T-helper 2 cell treated with Interferon-gamma antibody and Interleukin-4, amounts not matched to agents 100 ng/mL and 5 ng/mL, for 36 hours (primary cell): ENCODE data around the gene CEP97. TPM values are rescaled to one million over a fixed set of nuclear protein-coding genes. Genes with fewer than 3 reads are reported as not detected.
"Not testable (repeated sequence)": the region's sequence is repeated elsewhere in the genome, so short reads cannot be mapped to it uniquely, and the experiment has no call there.

Source experiments
- intact Hi-C: fragments of 100-400 bp; cut with micrococcal nuclease; formaldehyde crosslinking; loops from one replicate; pipeline ENCODE4 v1.15.1; 2023
- total RNA-seq: library from RNA; stranded (reverse); gene quantifications from 2 replicates; pipeline ENCODE4 v1.2.3, GENCODE V29; 2022

The CEP97 gene, protein sequence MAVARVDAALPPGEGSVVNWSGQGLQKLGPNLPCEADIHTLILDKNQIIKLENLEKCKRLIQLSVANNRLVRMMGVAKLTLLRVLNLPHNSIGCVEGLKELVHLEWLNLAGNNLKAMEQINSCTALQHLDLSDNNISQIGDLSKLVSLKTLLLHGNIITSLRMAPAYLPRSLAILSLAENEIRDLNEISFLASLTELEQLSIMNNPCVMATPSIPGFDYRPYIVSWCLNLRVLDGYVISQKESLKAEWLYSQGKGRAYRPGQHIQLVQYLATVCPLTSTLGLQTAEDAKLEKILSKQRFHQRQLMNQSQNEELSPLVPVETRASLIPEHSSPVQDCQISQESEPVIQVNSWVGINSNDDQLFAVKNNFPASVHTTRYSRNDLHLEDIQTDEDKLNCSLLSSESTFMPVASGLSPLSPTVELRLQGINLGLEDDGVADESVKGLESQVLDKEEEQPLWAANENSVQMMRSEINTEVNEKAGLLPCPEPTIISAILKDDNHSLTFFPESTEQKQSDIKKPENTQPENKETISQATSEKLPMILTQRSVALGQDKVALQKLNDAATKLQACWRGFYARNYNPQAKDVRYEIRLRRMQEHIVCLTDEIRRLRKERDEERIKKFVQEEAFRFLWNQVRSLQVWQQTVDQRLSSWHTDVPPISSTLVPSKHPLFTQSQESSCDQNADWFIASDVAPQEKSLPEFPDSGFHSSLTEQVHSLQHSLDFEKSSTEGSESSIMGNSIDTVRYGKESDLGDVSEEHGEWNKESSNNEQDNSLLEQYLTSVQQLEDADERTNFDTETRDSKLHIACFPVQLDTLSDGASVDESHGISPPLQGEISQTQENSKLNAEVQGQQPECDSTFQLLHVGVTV
- 22.0 and 22.3 TPM in 2 replicates for total RNA-seq

- intact Hi-C loops = loop anchor here (1.0 to 2.0 kb wide), 7 partner anchors 38 to 162 kb away; partner anchors contain the start of genes NXPE3, PCNP, RPL24 and ZBTB11
Observed at GRCh38 chr3:101724329-101725193, at the start of gene CEP97. Gene CEP97, plus strand, starts transcription at chr3:101724614. Its CDS starts 63 bp downstream, at chr3:101724677.

GRCh38 chr3:101675709-101676215, 48.7 kb upstream of the CEP97 start:
- intact Hi-C loops = loop anchor here (1.0 to 10.0 kb wide), 8 partner anchors 31 to 1859 kb away; partner anchors contain the start of genes CMSS1, NXPE3 and SENP7

- intact Hi-C loops = loop anchor here (1.0 to 10.0 kb wide), 8 partner anchors 32 to 1859 kb away; partner anchors contain the start of genes CMSS1, NXPE3 and SENP7
Observed at GRCh38 chr3:101676216-101676764, 48.1 kb upstream of the CEP97 start.

- intact Hi-C loops = loop anchor here (1.0 to 10.0 kb wide), 13 partner anchors 9 to 1860 kb away; partner anchors contain the start of genes CEP97, CMSS1, LNP1 and NXPE3
Observed at GRCh38 chr3:101676765-101677435, 47.5 kb upstream of the CEP97 start, which contains the start of gene ZBTB11. Gene ZBTB11, minus strand, starts transcription at chr3:101677132. Its CDS starts 218 bp downstream, at chr3:101676914.

- intact Hi-C loops = loop anchor here (1.0 to 10.0 kb wide), 11 partner anchors 9 to 1861 kb away; partner anchors contain the start of genes CEP97, CMSS1, LNP1 and PCNP
Observed at GRCh38 chr3:101677436-101678286, 46.8 kb upstream of the CEP97 start.

GRCh38 chr3:101678837-101679236, 45.6 kb upstream of the CEP97 start:
- intact Hi-C loops = loop anchor here (10.0 kb wide), 2 partner anchors 546 to 964 kb away; no protein-coding TSS in a partner anchor

DNA sequence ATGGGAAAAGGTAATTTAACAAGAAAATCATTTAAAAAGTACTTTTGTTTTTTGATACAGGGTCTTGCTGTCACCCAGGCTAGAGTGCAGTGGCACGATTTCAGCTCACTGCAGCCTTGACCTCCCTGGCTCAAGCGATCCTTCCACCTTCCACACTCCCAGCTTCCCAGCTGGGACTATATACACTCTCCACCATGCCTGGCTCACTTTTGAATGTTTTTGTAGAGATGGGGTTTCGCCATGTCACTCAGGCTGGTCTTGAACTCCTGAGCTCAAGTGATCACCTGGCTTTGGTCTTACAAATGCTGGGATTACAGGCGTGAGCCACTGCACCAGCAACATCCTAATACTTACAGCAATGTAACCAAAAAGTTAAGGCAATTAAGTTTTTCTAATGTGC, 43.9 kb upstream of the CEP97 start:
- intact Hi-C loops = loop anchor here (10.0 kb wide), 1 partner anchor 1806 kb away; no protein-coding TSS in a partner anchor

GRCh38 chr3:101685050-101685400, 39.4 kb upstream of the CEP97 start:
- intact Hi-C loops = loop anchor here (10.0 kb wide), 1 partner anchor 1810 kb away; no protein-coding TSS in a partner anchor

- intact Hi-C loops = loop anchor here (1.0 to 10.0 kb wide), 6 partner anchors 9 to 1811 kb away; partner anchors contain the start of genes CEP97, LNP1, NXPE3 and TOMM70
Observed at GRCh38 chr3:101685870-101686307, 38.5 kb upstream of the CEP97 start.

GRCh38 chr3:101687142-101687931, 37.1 kb upstream of the CEP97 start:
- intact Hi-C loops = loop anchor here (10.0 kb wide), 1 partner anchor 1813 kb away; no protein-coding TSS in a partner anchor

DNA sequence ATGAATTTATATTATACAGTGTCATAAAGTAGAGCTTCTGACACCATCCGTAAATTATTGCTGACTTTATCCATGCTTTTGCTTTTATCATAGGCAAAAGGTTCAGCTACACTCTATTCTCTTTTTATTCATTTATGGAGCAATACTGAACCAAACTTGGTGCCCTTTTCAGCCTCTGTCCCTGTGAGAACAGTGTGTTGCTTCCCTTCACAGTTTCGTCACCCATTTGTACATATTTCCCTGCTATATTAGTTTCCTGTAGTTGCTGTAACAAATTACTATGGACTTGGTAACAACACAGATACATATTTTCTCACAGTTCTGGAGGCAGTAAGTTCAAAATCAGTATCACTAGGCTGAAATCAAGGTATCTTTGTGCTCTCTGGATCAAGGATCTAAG, 35.1 kb upstream of the CEP97 start:
- intact Hi-C loops = loop anchor here (10.0 kb wide), 1 partner anchor 1814 kb away; no protein-coding TSS in a partner anchor

DNA sequence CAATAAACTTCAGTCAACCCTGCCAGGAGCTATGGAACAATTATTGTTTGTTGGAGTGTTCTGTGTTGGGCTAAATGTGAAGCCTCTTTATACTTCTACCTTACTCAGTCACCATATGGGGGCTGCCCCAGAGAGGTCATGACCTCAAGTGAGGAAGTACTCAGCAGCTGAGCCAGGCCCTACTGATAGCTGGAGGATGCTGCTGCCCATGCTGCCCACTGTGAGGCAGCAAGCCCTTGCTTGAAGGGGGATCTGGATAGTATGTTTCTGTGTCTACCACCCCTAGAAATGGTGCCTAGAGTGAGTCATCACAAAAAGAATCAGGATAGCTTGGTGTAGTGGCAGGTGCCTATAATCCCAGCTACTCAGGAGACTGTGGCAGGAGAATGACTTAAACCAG, 33.4 kb upstream of the CEP97 start:
- intact Hi-C loops = loop anchor here (1.0 kb wide), 1 partner anchor 10 kb away; no protein-coding TSS in a partner anchor

DNA sequence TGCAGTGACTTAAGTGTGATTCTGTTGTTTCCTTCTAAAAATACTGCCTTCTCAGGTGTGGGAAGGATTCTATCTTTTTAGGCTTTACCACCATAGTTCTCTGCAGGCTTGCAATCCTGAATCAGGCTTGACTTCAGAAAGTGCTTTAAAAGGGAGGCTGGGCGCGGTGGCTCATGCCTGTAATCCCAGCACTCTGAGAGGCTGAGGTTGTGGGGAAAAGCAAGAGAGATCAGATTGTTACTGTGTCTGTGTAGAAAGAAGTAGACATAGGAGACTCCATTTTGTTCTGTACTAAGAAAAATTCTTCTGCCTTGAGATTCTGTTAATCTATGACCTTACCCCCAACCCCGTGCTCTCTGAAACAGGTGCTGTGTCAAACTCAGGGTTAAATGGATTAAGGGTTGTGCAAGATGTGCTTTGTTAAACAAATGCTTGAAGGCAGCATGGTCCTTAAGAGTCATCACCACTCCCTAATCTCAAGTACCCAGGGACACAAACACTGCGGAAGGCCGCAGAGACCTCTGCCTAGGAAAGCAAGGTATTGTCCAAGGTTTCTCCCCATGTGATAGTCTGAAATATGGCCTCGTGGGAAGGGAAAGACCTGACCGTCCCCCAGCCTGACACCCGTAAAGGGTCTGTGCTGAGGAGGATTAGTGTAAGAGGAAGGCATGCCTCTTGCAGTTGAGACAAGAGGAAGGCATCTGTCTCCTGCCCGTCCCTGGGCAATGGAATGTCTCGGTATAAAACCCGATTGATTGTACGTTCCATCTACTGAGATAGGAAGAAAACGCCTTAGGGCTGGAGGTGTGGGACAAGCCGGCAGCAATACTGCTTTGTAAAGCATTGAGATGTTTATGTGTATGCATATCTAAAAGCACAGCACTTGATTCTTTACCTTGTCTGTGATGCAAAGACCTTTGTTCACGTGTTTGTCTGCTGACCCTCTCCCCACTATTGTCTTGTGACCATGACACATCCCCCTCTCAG, 32.4 kb upstream of the CEP97 start:
- intact Hi-C loops = loop anchor here (1.0 kb wide), 1 partner anchor 9 kb away; no protein-coding TSS in a partner anchor

DNA sequence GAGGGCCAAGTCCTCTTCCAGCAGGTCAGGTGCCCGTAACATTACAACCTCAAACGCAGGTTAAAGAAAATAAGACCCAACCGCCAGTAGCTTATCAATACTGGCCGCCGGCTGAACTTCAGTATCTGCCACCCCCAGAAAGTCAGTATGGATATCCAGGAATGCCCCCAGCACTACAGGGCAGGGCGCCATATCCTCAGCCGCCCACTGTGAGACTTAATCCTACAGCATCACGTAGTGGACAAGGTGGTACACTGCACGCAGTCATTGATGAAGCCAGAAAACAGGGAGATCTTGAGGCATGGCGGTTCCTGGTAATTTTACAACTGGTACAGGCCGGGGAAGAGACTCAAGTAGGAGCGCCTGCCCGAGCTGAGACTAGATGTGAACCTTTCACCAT, 30.9 kb upstream of the CEP97 start:
- intact Hi-C loops = not testable (repeated sequence)

- intact Hi-C loops = loop anchor here (1.0 to 5.0 kb wide), 2 partner anchors 108 to 532 kb away; no protein-coding TSS in a partner anchor
Observed at GRCh38 chr3:101694836-101695235, 29.6 kb upstream of the CEP97 start.
